G401 (cell line): ENCODE results near the gene RENBP. TPM values are rescaled to one million over a fixed set of nuclear protein-coding genes. Genes with fewer than 3 reads are reported as not detected.

Experiments
- DNase-seq: peaks from one replicate; pipeline ENCODE4 v3.0.0-alpha.2; 2015; ENCODE audit warnings: low spot score
- in situ Hi-C: cut with HindIII; loops from 2 replicates; pipeline ENCODE4 v1.10.0; 2016; ENCODE audit warnings: low sequenced_read_pairs, mixed read lengths
- total RNA-seq: library from RNA; depleted of rRNA; stranded (reverse); fragments of >200 nt; shearing (Covaris generic); gene quantifications from 2 replicates; pipeline ENCODE4 v1.2.3, GENCODE V29; 2014

Gene RENBP
- total RNA-seq, 1 experiment from 2014 or later: 7.1 TPM

DNA sequence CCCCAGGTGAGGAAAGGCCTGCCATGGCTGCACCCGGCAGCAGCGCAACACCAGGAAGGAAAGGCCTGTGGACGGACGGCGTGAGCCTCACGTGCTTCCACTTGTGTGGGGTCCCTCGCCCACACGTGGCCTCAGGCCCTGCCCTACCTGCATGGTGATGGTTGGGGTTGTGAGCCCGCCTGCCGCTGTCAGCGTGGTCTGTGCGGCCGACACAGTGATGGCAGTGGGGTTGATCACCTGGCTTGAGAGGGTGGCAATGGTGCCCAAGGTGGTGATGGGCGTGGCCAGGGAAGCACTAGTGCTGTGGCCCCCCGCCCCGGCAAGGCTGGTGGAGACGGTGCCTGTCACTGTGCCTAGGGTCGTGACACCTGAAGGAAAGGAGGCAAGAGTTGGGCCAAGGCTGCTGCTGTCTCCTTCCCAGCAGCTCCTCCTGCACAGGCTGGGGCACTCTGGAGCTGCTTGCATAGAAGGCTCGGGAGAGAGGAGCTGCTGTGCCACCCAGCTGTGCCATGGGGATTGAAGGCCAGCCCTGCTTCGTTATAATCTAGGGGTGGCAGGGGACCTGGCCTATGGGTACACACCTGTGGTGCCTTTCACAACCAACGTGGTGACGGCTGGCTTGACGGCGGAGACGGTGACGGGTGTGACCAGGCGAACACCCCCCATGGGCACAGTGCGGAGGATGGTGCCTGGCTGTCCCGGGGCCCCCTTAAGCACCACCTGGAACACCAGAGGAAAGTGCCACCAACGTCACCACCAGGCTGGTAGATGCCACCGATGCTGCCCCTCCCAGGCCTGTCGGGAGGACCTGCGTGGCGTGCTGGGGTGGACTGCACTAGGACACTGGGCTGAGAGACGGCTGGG is 11.8 kb upstream of the RENBP start:
- no peak for DNase-seq
- in situ Hi-C loops: no loop called here

DNA sequence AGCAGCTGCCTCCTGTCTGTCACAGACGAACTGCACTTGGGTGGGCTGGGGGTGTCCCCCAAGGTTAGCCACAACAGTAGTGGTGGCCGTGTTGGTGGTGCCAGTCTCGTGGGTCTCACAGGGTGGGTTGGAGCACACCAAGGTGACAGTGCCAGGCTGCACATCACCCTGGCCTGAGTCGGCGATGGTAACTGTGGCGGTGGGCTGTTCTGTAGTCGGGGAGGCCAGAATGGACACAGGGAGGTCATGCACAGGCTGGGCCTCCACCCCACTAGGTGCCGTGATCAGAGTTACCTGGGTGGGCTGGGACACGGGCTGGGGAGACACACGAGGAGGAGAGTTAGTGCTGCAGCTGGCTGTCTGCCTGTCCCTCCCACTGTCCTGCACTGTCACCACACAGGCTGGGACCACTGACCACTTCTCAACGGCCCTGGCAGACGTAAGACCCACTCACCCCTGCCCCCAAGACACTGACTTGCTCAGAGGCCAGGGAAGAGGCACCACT is 10.8 kb upstream of the RENBP start:
- in situ Hi-C loops: no loop called here
- no peak for DNase-seq

DNA sequence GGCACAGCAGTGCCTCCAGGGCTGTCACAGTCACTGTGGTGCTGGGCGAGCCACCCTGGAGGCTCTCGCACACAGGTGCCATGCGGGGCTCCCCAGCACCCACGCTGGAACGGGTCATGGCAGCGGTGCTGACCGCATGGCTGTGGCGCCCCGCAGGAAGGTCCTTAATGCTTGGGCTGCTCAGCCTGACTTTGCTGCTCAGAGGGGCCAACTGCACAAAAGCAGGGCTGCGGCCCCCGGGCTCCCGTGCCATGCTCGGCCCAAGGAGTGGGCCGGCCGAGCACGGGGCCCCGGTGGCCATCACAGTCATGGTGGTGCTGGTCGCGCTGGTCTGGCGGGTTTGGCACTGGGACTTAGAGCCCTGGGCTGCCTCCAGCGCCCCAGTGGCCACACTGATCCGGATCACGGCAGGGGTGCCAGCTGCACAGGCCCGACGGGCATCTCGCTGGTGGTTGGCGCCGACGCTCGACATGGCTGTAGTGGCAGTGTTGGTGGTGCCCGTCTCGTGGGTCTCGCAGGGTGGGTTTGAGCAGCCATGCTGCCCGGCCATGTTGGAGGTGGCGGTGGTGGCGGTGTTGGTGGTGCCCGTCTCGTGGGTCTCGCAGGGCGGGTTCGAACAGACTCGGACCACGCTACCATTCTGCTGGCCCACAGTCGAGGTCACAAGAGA is 10.2 kb upstream of the RENBP start:
- in situ Hi-C loops: no loop called here
- no peak for DNase-seq

DNA sequence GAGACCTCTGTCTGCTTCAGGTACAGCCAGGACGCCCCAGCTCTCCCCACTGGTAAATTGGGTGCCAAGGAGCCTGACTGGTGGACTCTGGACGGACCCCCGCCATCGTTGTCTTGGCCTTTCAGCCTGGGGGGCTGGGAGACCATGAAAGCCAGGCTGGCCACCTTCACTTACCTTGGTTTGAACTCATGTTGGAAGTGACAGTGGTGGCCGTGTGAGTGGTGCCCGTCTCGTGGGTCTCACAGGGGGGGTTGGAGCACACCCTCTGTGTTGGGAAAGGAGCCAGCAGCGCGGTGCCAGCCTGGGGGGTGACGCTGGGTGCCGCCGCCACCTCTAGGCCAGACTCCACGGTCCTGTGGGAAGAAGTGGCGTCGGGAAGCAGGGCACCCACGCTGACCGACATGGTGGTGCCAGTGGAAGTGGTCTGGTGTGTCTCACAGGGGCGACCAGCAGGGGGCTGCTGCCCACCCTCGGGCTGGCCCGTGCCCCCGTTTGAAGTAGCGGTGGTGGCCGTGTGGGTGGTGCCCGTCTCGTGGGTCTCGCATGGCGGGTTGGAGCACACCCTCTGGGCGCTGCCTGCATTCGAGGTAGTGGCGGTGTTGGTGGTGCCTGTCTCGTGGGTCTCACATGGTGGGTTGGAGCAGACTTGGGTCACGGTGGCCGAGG is 9.6 kb upstream of the RENBP start:
- DNase-seq: no peak
- in situ Hi-C loops: no loop called here

DNA sequence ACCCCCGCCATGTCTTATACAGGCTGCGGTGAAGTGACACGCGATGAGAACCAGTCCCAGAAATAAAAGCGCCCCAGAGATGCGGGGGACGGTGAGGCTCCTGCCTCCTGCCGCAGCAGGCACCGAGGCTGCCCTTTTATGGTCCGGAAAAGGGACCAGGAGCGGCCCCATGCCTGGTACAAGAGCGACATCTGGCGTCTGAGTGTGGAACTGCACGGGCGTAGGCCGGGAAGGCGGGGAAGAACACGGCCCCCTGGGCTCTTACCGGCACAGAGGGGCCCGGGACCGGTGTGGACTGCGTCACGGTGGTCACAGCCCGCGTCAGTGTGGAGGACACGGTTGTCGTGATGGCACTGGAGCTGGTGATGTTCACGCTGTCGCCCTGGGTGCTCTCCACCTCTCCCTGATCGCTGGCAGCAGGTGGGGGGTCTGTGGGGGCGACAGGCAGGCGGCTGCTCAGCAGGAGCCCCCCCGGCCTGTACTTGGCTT is 8.9 kb upstream of the RENBP start:
- in situ Hi-C loops: no loop called here
- DNase-seq: peak; percentile 69

DNA sequence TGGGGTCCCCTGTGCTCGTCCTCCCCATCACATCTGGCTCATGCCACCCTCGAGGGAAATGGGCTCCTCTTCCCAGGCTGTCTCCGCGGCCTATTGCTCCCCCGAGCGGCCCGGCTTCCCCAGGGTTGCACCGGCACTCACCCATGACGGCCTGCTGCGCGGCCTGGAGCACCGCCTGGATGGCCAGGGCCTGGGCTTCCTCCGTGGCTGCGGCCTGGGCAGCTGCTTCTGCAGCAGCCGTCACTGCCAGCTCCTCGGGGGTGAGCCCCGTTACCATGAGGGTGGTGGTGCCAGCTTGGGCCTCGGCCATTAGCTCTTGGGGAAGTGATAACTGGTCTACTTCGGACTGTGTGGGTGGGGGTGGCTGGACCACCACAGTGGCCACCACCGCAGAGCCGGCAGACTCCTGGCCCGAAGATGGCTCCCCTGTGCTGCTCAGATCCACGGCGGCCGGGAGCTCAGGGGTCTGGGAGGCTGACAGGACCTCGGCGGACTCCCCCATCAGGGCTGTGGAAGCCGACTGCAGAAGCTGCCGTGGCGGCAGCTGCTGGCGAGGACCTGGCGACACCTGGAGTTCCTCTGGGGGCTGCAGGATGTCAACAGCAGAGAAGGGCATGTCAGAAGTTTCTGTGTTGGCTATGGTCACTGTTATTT is 8.1 kb upstream of the RENBP start:
- in situ Hi-C loops: no loop called here
- no peak for DNase-seq

DNA sequence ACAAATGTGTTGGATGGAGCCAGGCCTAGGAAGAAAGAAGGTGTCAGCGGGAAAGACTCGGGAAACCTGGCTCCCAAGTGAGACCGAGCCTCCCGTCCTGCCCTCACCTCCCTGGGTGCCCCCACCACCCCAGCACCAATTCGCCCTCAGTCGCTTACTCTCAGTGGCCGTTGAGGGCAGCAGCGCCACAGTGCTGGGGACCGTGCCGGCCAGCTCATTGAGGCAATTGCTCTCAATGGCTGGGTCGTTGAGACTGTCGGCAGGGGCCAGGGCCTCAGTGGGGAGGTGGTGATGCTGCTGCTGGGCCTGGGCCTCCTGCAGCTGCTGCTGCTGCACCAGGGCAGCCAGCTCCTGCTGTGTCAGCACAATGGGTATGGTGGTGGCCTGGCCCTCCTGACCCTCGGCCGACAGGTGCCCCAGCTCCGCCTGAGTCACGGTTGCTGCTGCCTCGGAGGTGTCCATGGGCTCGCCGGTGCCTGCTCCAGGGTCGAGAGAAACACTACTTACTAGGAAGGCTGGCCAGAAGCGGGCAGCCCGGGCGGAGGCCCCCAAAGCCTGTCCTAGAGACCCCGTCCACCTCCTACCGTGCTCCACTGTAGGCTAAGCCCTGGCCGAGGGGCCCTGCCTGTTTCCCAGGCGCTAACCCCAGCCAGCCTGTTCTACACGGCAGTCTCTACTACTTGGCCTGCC is 7.4 kb upstream of the RENBP start:
- in situ Hi-C loops: no loop called here

DNA sequence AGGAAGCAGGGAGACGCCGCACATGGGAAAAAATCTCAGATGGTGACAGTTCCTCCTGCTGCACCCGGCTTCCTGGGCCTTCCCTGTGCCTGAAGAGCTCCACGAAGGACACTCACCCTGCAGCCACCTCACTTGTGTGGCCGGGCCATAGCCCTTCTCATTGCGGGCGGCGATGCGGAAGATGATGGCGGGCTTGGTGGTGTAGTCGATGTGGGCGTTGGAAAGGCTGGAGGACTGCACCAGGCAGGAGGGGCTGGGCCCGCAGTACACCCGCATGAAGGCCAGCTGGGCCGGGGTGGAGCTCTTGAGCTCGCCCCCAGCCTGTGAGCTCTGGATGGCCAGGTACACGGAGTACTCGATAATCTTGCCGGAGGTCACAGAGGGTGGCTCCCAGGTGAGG is 5.7 kb upstream of the RENBP start:
- in situ Hi-C loops: no loop called here
- DNase-seq: no peak

More for the DNA sequence above, 7.4 kb upstream of the RENBP start:
- no peak for DNase-seq

DNA sequence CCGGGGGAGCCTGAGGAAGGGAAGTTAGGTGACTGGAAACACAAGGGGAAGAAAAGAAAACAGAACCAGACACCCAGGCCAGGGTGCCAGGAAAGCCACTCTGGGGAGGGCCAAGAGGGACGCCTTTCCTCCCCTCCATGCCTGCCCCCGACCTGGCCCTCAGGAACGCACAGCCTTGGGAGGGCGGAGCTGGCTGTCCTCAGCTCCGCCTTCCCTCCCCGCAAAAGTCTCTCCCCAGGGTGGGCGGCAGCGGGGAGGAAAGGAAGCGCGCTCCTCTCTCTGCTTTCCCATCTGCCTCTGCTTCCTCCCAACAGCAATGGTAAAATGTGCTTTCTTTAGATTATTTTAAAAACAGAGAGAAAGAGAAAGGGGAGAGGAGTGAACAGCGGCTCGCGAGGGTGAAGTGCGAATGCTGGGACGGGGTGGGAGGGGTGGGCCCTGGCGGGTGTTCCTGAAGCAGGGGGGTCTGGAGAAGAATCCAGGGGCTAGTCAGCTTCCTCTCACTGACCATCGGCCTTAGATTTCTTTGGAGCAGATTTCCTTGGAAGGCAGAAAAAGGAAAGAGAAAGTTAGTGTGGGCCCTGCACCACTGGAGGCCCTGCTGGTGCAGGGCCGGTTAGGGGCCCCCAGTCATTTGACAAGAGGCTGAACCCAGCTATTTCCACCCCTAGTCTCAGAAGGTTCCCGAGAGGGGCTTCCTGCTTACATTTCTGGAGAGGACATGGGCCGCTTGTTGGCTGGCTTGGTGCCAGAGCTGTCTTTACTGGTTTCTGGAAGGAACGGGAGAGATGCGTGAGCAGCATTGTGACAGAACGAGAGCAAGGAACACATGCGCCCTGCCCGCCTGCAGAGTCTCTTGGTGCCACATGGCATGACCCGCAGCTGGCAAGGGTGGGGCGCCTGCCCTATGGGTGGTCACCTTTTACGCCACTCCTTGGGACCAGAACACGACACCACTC is 4.7 kb upstream of the RENBP start:
- DNase-seq: no peak
- in situ Hi-C loops: no loop called here

DNA sequence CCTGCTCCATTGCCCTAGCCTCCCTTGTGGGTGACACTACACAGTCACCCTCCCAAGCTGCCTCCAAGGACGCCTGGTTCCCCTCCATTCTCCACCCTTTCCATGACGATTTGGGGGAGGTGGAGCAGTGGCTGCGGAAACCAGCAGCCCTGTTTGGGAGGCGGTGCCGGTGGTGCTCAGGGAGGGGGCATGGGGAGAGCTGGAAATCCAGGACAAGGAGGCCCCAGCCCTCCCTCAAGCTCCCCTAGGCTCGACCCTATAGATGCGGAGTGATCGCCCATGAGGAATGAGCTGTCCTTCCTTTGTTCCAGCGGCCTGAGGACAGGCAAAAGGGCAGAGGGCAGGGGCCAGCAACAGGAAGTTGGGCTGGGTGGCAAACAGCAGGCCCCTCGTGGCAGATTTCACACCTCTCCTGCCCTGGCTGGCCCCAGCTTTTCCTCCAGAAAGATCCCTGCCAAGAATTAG is 3.6 kb upstream of the RENBP start:
- in situ Hi-C loops: no loop called here
- DNase-seq: no peak

DNA sequence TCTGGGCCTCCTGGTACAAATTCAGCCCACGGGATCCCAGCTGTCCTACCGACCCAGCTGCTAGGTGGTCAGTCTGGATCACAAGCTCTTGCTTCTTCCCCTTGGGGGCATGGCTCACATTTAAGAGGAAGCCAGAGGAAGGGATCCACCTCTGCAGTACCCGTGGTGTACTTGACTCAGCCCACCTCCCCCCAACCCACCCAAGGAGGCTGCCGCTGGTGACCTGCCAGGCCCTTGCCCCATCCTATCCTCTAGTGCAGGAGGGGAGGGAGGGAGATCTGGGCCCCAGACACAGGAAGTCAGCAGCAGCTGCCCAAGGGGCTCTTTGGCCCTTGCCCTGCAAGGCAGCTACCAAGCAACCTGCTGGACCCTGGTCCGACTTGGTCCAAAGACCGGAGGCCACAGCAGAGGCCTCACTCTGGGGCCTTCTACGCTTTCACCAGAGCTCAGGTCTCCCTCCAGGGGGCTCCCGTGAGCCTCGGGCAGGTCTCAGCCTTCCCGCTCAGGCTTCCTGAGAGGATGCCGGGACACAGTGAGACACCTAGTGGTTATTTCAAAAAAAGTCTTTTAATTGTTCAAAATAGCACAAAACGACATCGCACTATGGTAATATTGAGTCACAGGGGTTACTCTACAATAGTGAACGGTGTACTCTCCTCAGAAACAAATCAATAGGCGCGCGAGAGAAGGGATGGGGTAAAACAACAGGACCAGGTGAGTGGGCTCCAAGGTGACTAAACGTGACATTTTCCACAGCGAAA is 2.7 kb upstream of the RENBP start:
- DNase-seq: peak; percentile 67
- in situ Hi-C loops: no loop called here

DNA sequence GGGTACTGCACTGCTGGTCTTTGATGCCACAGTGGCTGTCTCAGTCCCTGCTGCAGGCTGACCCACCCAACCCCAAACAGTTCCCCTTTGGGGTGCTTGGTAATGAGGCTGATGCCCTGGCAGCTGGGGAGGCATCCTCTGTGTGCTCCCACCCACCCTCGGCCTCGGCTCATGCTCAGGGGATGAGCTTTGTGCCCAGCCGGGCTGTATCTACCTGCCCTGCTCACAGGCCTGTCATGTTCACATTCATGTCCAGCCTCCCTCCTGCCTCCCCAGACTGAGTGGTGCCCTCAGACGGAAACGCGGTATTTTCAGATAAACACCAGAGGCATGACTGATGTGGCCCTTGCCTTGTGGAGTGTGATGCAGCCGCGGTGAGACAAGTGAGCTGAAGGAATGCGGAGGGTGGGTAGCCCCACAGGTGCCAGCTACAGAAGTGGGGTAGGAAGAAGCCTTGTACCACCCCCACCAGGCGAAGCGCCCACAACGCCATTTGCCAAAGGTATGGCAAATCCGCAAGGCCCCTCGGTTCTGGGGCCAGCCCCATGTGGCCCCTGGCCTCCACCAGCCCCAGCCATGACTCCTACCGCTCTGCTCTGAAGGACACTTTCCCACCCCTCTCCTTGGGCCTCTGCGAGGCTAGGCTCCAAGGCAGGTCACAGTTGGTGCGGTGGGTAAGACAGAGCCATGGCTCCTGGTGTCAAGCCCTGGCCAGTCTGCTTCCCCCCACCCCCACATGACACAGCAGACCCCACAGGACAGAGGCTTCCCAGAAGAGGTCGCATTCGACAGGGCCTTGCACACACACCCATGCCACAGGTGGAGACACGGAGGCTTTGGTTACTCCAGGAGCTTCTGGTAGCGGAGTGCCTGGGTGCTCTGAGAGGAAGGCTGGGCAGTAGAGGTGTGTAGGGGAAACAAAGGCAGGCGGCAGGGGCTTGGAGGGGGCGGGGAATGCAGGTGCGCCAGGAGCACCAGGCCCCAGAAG is 1.8 kb upstream of the RENBP start:
- in situ Hi-C loops: no loop called here
- no peak for DNase-seq

DNA sequence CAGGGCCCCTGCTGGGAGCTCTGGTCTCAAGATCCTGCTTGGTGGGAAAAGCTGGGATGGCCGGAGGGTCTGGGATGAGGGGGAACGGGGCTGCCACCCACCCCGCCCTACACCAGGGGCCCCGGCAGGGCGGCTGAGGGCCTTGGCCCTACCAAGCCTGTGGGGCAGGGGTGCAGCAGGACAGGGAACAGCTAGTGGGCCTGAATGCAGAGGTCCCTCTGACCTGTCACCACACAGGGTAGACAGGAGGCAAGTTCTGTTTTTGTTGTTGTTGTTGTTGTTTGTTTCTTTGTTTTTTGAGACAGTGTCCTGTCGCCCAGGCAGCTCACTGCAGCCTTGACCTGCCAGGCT is 332 bp upstream of the RENBP start:
- no peak for DNase-seq
- in situ Hi-C loops: no loop called here

DNA sequence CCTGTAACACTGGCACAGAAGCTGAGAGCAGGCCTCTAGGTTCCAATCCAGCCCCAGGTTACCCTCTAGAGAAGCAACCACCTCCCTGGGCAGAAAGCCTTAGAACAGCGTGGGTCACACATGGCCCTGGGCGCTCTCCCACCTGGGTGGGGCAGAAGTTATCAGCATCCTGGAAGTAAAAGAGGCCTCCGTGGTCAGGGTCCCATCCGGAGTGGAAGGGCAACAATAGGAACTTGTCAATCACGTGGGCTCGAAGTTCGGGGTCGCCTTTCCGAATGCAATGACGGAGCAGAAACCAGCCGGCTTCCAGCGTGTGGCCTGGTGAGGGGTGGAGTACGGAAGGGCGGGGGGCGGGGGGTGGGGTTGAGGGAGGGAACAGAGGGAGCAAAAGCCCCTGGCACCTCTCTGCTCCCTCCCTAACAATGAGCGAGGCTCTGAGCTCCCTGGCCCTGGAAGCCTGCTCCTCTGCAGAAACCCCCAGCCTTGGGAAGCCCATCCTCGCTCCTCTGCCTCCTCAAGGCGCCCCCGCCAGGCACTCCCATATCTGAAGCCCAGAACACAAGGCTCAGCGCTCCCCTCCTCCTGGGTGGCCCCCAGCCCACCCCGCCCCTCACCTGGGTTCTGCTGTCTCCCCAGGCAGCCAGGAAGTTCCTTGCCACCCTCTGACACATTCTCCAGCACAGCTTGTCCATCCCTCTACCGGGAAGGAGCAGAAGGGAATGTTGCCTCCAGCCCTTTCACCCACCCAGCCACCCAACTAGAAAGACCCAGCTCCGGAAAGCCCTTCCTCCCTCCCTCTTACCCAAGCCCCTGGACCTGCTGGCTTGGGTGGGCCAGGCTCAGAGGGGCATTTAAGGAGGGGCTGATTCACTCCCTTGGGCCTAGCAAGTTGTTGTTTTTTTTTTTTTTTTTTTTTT is 2.8 kb downstream of the RENBP start:
- in situ Hi-C loops: no loop called here
- DNase-seq: no peak

DNA sequence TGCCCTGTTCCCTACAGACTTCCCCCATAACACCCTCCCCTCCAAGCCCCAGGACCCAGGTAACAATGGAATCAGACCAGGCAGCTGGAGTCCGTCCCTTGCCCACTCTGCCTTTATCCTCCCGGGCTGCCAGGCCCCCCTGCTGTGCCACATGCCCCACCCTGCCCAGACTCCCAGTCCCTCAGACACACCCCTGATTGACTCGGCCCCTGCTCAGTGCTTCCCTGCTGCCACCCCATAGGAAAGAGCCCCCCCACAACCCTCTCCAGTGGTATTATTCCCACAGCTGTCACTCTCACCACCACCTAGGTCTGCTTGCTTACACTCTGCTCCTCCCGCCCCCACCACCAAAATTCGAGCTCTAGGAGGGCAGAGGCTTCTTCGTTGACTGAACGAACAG is 4.9 kb downstream of the RENBP start:
- in situ Hi-C loops: no loop called here
- no peak for DNase-seq
